GM19452 (cell line): ENCODE measurements around the gene MYH11.
"Not testable (repeated sequence)": the region's sequence is repeated elsewhere in the genome, so short reads cannot be mapped to it uniquely, and the experiment has no call there.

ENCODE experiments used
- ATAC-seq: cut with Tn5 transposase; IDR thresholded peaks from one replicate; pipeline ENCODE4 v1.9.1; 2021; ENCODE audit not compliant: unreplicated experiment

MYH11 gene

GRCh38 chr16:15757077-15757386 lies 99.8 kb downstream of the MYH11 start:
- no peak for ATAC-seq

GRCh38 chr16:15754821-15755534 lies 101.8 kb downstream of the MYH11 start:
- ATAC-seq = no peak

- no peak for ATAC-seq
Observed at GRCh38 chr16:15752717-15753488, 103.9 kb downstream of the MYH11 start.

GRCh38 chr16:15751940-15752339 lies 104.9 kb downstream of the MYH11 start:
- no peak for ATAC-seq

GRCh38 chr16:15749985-15750384 lies 106.8 kb downstream of the MYH11 start:
- no peak for ATAC-seq

- no peak for ATAC-seq
Observed at GRCh38 chr16:15749371-15749770, 107.5 kb downstream of the MYH11 start.

- no peak for ATAC-seq
Observed at GRCh38 chr16:15748654-15749053, 108.2 kb downstream of the MYH11 start.

GRCh38 chr16:15747937-15748336 lies 108.9 kb downstream of the MYH11 start:
- ATAC-seq = no peak

GRCh38 chr16:15746332-15746731 lies 110.5 kb downstream of the MYH11 start:
- ATAC-seq = no peak

- no peak for ATAC-seq
Observed at GRCh38 chr16:15743657-15744056, 113.2 kb downstream of the MYH11 start.

GRCh38 chr16:15742716-15743115 lies 114.1 kb downstream of the MYH11 start:
- no peak for ATAC-seq

- no peak for ATAC-seq
Observed at GRCh38 chr16:15741207-15741871, 115.5 kb downstream of the MYH11 start.

GRCh38 chr16:15739950-15740349 lies 116.9 kb downstream of the MYH11 start:
- ATAC-seq = no peak

GRCh38 chr16:15739464-15739863 lies 117.4 kb downstream of the MYH11 start:
- no peak for ATAC-seq

GRCh38 chr16:15737140-15737644 lies 119.6 kb downstream of the MYH11 start:
- no peak for ATAC-seq

GRCh38 chr16:15736529-15736928 lies 120.3 kb downstream of the MYH11 start:
- no peak for ATAC-seq

GRCh38 chr16:15735610-15736009 lies 121.2 kb downstream of the MYH11 start:
- no peak for ATAC-seq

- ATAC-seq = no peak
Observed at GRCh38 chr16:15732416-15732815, 124.4 kb downstream of the MYH11 start.

- no peak for ATAC-seq
Observed at GRCh38 chr16:15729152-15729551, 127.7 kb downstream of the MYH11 start.

- not testable (repeated sequence) for ATAC-seq
Observed at GRCh38 chr16:15727697-15728096, 129.1 kb downstream of the MYH11 start.

- no peak for ATAC-seq
Observed at GRCh38 chr16:15726715-15727114, 130.1 kb downstream of the MYH11 start.
